GM23338 (cell line): ENCODE data around the gene TLCD3B. TPM values are rescaled to one million over a fixed set of nuclear protein-coding genes. Genes with fewer than 3 reads are reported as not detected.

Source experiments
- ATAC-seq: fragments of 200-7000 bp; cut with Tn5 transposase; 3 replicates; pipeline ENCODE4 v1.9.1; 2020
- DNase-seq: peaks from one replicate; pipeline ENCODE4 v3.0.0-alpha.2; 2015; ENCODE audit warnings: low spot score
- H2AFZ ChIP-seq: fragments of 200-600 bp; sonication (generic); 2 replicates; pipeline ENCODE4 v1.8.0; 2016; ENCODE audit warnings: antibody characterized with exemption, mild to moderate bottlenecking, moderate library complexity
- H3F3A ChIP-seq: fragments of 200-600 bp; sonication (generic); replicated peaks from 2 replicates; pipeline ENCODE4 v1.8.0; 2017; ENCODE audit warnings: antibody characterized with exemption, mixed run types, low read depth
- H3K27ac ChIP-seq: fragments of 200-600 bp; sonication (generic); 2 replicates; pipeline ENCODE4 v1.6.1; 2016; ENCODE audit warnings: low read depth
- H3K27me3 ChIP-seq: fragments of 200-600 bp; sonication (generic); 2 replicates; pipeline ENCODE4 v1.8.0; 2016; ENCODE audit warnings: mild to moderate bottlenecking, mixed run types, moderate library complexity; ENCODE audit not compliant: insufficient read depth
- H3K36me3 ChIP-seq: fragments of 200-600 bp; sonication (generic); 2 replicates; pipeline ENCODE4 v1.8.0; 2016; ENCODE audit warnings: mild to moderate bottlenecking; ENCODE audit not compliant: insufficient read depth
- H3K4me1 ChIP-seq: fragments of 200-600 bp; sonication (generic); 2 replicates; pipeline ENCODE4 v1.8.0; 2016; ENCODE audit warnings: mild to moderate bottlenecking, moderate library complexity; ENCODE audit not compliant: insufficient read depth
- H3K4me2 ChIP-seq: fragments of 200-600 bp; sonication (generic); 2 replicates; pipeline ENCODE4 v1.7.1; 2017; ENCODE audit warnings: mixed run types
- H3K4me3 ChIP-seq: fragments of 200-600 bp; sonication (generic); 2 replicates; pipeline ENCODE4 v1.6.1; 2016; ENCODE audit warnings: mixed run types
- H3K79me2 ChIP-seq: fragments of 200-600 bp; sonication (generic); replicated peaks from 2 replicates; pipeline ENCODE4 v1.8.0; 2017; ENCODE audit warnings: mild to moderate bottlenecking; ENCODE audit not compliant: insufficient read depth
- H3K9me2 ChIP-seq: fragments of 200-600 bp; sonication (generic); 2 replicates; pipeline ENCODE4 v1.8.0; 2017; ENCODE audit not compliant: insufficient read depth
- H4K20me1 ChIP-seq: fragments of 200-600 bp; sonication (generic); replicated peaks from 2 replicates; pipeline ENCODE4 v1.8.0; 2017; ENCODE audit warnings: mild to moderate bottlenecking; ENCODE audit not compliant: insufficient read depth
- H3K27ac Mint-ChIP-seq: 2 replicates; pipeline ENCODE4 v1.8.0; 2020; ENCODE audit warnings: inconsistent platforms, mild to moderate bottlenecking, moderate library complexity, mixed read lengths
- H3K27me3 Mint-ChIP-seq: 3 replicates; pipeline ENCODE4 v1.8.0; 2022; ENCODE audit warnings: low read depth, mild to moderate bottlenecking, moderate library complexity, mixed read lengths, inconsistent platforms; ENCODE audit not compliant: insufficient read depth, poor library complexity
- H3K36me3 Mint-ChIP-seq: 3 replicates; pipeline ENCODE4 v1.8.0; 2021; ENCODE audit warnings: low read depth, mild to moderate bottlenecking, inconsistent platforms, moderate library complexity, mixed read lengths
- H3K4me1 Mint-ChIP-seq: 3 replicates; pipeline ENCODE4 v1.8.0; 2020; ENCODE audit warnings: mild to moderate bottlenecking, inconsistent platforms, mixed read lengths
- H3K4me3 Mint-ChIP-seq: 3 replicates; pipeline ENCODE4 v1.8.0; 2021; ENCODE audit warnings: moderate library complexity, mild to moderate bottlenecking, inconsistent platforms, mixed read lengths
- H3K9me3 Mint-ChIP-seq: 3 replicates; pipeline ENCODE4 v1.8.0; 2020; ENCODE audit warnings: moderate library complexity, mild to moderate bottlenecking, inconsistent platforms, mixed read lengths
- CREB1 ChIP-seq: fragments of 250-450 bp; sonication (Bioruptor Pico); IDR thresholded peaks from 2 replicates; pipeline ENCODE4 v1.5.0; 2020; ENCODE audit warnings: low read depth, mild to moderate bottlenecking, moderate library complexity
- CTCF ChIP-seq, 2 experiments: fragments of 200-600 bp in 1 of 2; sonication (generic) in 1 of 2; conservative IDR thresholded peaks; 2 replicates each; pipeline versions ENCODE4 v1.5.1 to v1.6.1; 2016 to 2017; ENCODE audit warnings: antibody characterized with exemption in 2 of 2, low read depth in 2 of 2, mild to moderate bottlenecking in 2 of 2, moderate library complexity in 1 of 2
- ETS1 ChIP-seq: IDR thresholded peaks from 2 replicates; pipeline ENCODE4 v1.6.1; 2016; ENCODE audit warnings: antibody characterized with exemption
- NANOG ChIP-seq: IDR thresholded peaks from 2 replicates; pipeline ENCODE4 v1.6.1; 2016; ENCODE audit warnings: antibody characterized with exemption, borderline replicate concordance
- POLR2AphosphoS5 ChIP-seq: IDR thresholded peaks from 2 replicates; pipeline ENCODE4 v1.6.1; 2016; ENCODE audit warnings: antibody characterized with exemption, low read depth
- STAT1 ChIP-seq: IDR thresholded peaks from one replicate; pipeline ENCODE4 v1.6.1; 2016; ENCODE audit warnings: antibody characterized with exemption; ENCODE audit not compliant: unreplicated experiment
- ZNF114 ChIP-seq: fragments of 250-450 bp; sonication (Bioruptor Pico); IDR thresholded peaks from 2 replicates; pipeline ENCODE4 v1.5.0; 2020; ENCODE audit warnings: mild to moderate bottlenecking, moderate library complexity
- ZNF462 ChIP-seq: fragments of 250-450 bp; sonication (Bioruptor Pico); IDR thresholded peaks from 2 replicates; pipeline ENCODE4 v1.5.0; 2020; ENCODE audit warnings: mild to moderate bottlenecking, moderate library complexity
- polyA plus RNA-seq: library from polyadenylated mRNA; unstranded; fragments of >200 nt; fragmentation: Nextera tagmentation; extraction: Ambion mirVana; gene quantifications from 2 replicates; pipeline ENCODE4 v1.2.1, GENCODE V29; 2016
- total RNA-seq: library from RNA; depleted of rRNA; stranded (reverse); fragments of >200 nt; shearing (Covaris generic); gene quantifications from 2 replicates; pipeline ENCODE4 v1.2.3, GENCODE V29; 2014

TLCD3B gene
- total and polyA plus RNA-seq, 2 experiments from 2014 or later = 14.2 to 37.4 TPM

GRCh38 chr16:29983420-29984136 is 47.5 kb downstream of the TLCD3B start:
- DNase-seq = no peak
- H3K36me3 Mint-ChIP-seq = peaks cover 69% of the 10 kb centered on the region
- Histone ChIP-seq H2AFZ (no peak overlapping the region), H3K4me3 (no peak overlapping the region), H3K36me3 (peaks cover 29% of the 10 kb centered on the region), H3K9me2 (no peaks in the 10 kb centered on the region), H4K20me1 (no peaks in the 10 kb centered on the region; the same call in 1 of the 2 replicates), H3F3A (no peaks in the 10 kb centered on the region), H3K79me2 (no peaks in the 10 kb centered on the region), H3K4me2 (no peak overlapping the region), H3K4me1 (no peaks in the 10 kb centered on the region), H3K27me3 (no peaks in the 10 kb centered on the region), H3K27ac (no peak overlapping the region)
- peaks cover 5% of the 10 kb centered on the region for H3K27me3 Mint-ChIP-seq
- no peak overlapping the region; the same call in 2 of the 3 replicates for H3K4me3 Mint-ChIP-seq
- no peak for ATAC-seq
- H3K27ac Mint-ChIP-seq = no peak overlapping the region
- TF ChIP-seq NANOG (no peak), STAT1 (no peak), ZNF462 (CRISPR knock-in tag) (no peak), ETS1 (no peak), POLR2AphosphoS5 (no peak), CREB1 (CRISPR knock-in tag) (no peak), CTCF (conservative IDR thresholded peaks at IDR 0.05; ENCODE audit: low read depth in 2 of 2) (no peak), ZNF114 (CRISPR knock-in tag) (no peak)
- no peaks in the 10 kb centered on the region; the same call in 2 of the 3 replicates for H3K4me1 Mint-ChIP-seq
- no peaks in the 10 kb centered on the region; the same call in 2 of the 3 replicates for H3K9me3 Mint-ChIP-seq
